ENCODE results near the gene CLEC2D. TPM values are rescaled to one million over a fixed set of nuclear protein-coding genes. Genes with fewer than 3 reads are reported as not detected.

Gene CLEC2D
- total RNA-seq, 1 experiment from 2014 or later = 32.6 TPM

DNA sequence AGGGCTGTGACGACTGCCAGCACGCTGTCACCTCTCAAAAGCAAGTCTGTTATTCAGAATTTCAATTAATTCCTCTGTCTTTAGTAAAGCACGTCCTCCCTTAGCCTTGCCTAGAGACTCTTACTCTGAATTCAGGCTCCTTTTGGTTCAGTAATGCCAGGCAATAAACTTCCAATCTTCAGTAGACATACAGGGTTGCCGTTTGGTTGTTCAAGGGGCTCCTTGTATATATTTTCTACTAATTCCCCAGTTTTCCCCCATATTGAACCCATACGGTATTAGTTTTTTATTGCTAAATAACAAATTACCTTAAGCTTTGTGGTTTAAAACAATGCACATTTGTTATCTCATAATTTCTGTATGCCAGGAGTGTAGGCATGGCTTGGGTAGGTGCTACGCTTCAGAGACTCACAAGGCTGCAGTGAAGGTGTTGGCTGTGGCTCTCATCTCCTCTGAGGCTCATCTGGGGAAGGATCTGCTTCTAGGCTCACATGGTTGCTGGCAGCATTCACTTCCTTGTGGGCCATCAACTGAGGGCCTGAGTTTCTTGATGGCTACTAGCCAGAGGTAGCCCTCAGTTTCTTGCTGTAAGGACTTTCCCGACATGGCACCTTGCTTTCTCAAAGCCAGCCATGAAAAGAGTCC is 70.7 kb downstream of the CLEC2D start:
- Histone ChIP-seq H3K27ac (no peak overlapping the region), H3K4me2 (no peak overlapping the region), H3K27me3 (ENCODE audit: insufficient read depth, low read depth) (no peaks in the 10 kb centered on the region), H3K4me1 (replicated peaks; ENCODE audit: insufficient read depth) (peaks cover 27% of the 10 kb centered on the region), H3F3A (ENCODE audit: insufficient read depth, low read depth) (no peaks in the 10 kb centered on the region), H3K79me2 (ENCODE audit: low read depth) (no peaks in the 10 kb centered on the region), H3K4me3 (no peak overlapping the region), H3K36me3 (ENCODE audit: low read depth) (no peaks in the 10 kb centered on the region), H2AFZ (no peak overlapping the region), H4K20me1 (ENCODE audit: insufficient read depth) (no peaks in the 10 kb centered on the region), H3K9me3 (ENCODE audit: insufficient read depth, low read depth) (no peaks in the 10 kb centered on the region), H3K9me2 (ENCODE audit: insufficient read depth) (no peaks in the 10 kb centered on the region)
- intact Hi-C loops (cut with micrococcal nuclease; ENCODE audit: unreplicated experiment) = no loop called here
- BruUV-seq (replicated peaks) = no TSS peak
- CTCF ChIA-PET = no interaction called here
- TF ChIP-seq EZH2 (IDR thresholded peaks at IDR 0.05; ENCODE audit: low read depth) = no peak
- TF ChIP-seq, protein P1, sequence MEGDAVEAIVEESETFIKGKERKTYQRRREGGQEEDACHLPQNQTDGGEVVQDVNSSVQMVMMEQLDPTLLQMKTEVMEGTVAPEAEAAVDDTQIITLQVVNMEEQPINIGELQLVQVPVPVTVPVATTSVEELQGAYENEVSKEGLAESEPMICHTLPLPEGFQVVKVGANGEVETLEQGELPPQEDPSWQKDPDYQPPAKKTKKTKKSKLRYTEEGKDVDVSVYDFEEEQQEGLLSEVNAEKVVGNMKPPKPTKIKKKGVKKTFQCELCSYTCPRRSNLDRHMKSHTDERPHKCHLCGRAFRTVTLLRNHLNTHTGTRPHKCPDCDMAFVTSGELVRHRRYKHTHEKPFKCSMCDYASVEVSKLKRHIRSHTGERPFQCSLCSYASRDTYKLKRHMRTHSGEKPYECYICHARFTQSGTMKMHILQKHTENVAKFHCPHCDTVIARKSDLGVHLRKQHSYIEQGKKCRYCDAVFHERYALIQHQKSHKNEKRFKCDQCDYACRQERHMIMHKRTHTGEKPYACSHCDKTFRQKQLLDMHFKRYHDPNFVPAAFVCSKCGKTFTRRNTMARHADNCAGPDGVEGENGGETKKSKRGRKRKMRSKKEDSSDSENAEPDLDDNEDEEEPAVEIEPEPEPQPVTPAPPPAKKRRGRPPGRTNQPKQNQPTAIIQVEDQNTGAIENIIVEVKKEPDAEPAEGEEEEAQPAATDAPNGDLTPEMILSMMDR (conservative IDR thresholded peaks at IDR 0.05) = no peak
- no peak for DNase-seq
- POLR2A ChIA-PET (ENCODE audit: unreplicated experiment) = no interaction called here

DNA sequence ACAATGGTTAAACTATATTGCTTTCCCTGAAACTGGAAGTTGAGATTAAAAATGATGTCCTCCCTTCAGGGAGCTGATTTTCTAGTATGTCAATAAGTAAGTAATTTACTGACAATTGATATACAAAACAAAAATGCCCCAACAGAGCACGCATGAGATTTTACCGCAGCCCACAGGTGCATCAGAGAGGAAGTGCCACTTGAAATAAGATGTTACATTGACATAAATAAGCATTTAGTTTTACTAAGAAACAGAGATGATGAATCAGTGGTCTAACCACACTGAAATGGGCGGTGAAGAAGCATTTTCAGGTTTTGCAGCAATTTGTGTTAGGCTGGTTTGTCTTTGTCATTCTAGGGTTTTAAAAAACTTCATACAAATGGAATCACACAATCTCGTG is 72.2 kb downstream of the CLEC2D start:
- H3K79me2 ChIP-seq (ENCODE audit: low read depth) = no peaks in the 10 kb centered on the region
- intact Hi-C loops (cut with micrococcal nuclease; ENCODE audit: unreplicated experiment) = loop anchor here (1.0 to 2.0 kb wide), 3 partner anchors 20 to 93 kb away; no protein-coding TSS in a partner anchor
- H3K9me3 ChIP-seq (ENCODE audit: insufficient read depth, low read depth) = no peaks in the 10 kb centered on the region
- TF ChIP-seq EZH2 (IDR thresholded peaks at IDR 0.05; ENCODE audit: low read depth) = no peak
- TF ChIP-seq, protein P1 (conservative IDR thresholded peaks at IDR 0.05) = no peak
- H3K9me2 ChIP-seq (ENCODE audit: insufficient read depth) = no peaks in the 10 kb centered on the region
- H3K4me1 ChIP-seq (replicated peaks; ENCODE audit: insufficient read depth) = peaks cover 27% of the 10 kb centered on the region
- H2AFZ ChIP-seq = 0 out of 2 replicates have a peak overlapping the region, but pooled peaks have one; percentile 35
- H3K4me2 ChIP-seq = no peak overlapping the region
- BruUV-seq (replicated peaks) = no TSS peak
- ChIA-PET CTCF (interaction anchor here (1.2 to 2.3 kb wide), 3 partner anchors 9 to 107 kb away, joined by 4 to 11 read pairs (median 8); no protein-coding TSS in a partner anchor), POLR2A (ENCODE audit: unreplicated experiment) (no interaction called here)
- no peaks in the 10 kb centered on the region for H3K27me3 ChIP-seq (ENCODE audit: insufficient read depth, low read depth)
- no peaks in the 10 kb centered on the region for H4K20me1 ChIP-seq (ENCODE audit: insufficient read depth)
- no peak overlapping the region for H3K27ac ChIP-seq
- DNase-seq = no peak
- no peaks in the 10 kb centered on the region for H3K36me3 ChIP-seq (ENCODE audit: low read depth)
- H3F3A ChIP-seq (ENCODE audit: insufficient read depth, low read depth) = no peaks in the 10 kb centered on the region
- no peak overlapping the region for H3K4me3 ChIP-seq

DNA sequence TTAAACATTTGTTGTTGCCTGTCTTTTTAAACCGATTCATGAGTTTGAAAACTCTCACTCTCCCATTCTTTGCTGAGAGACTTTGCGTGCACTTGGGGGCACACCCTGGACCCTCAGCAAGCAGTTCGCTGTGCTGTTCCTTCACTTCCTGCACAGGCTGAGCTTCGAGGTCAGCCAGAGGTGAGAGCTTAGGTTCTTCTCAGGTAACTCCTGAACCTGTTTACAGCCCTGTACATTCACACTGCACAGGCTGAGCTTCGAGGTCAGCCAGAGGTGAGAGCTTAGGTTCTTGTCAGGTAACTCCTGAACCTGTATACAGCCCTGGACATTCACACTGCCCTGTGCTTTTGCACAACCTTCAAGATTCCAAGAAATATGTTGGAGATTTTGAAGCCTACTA is 73.1 kb downstream of the CLEC2D start:
- intact Hi-C loops (cut with micrococcal nuclease; ENCODE audit: unreplicated experiment) = loop anchor here (1.0 to 2.0 kb wide), 3 partner anchors 21 to 94 kb away; no protein-coding TSS in a partner anchor
- TF ChIP-seq, protein P1 (conservative IDR thresholded peaks at IDR 0.05) = no peak
- TF ChIP-seq EZH2 (IDR thresholded peaks at IDR 0.05; ENCODE audit: low read depth) = no peak

More for the DNA sequence above, 73.1 kb downstream of the CLEC2D start:
- no peaks in the 10 kb centered on the region for H3K9me2 ChIP-seq (ENCODE audit: insufficient read depth)
- peak overlapping the region; percentile 59 for H2AFZ ChIP-seq
- no peaks in the 10 kb centered on the region for H3K79me2 ChIP-seq (ENCODE audit: low read depth)
- POLR2A ChIA-PET (ENCODE audit: unreplicated experiment) = interaction anchor here (0.6 to 1.1 kb wide), 6 partner anchors 56 to 831 kb away, joined by 3 to 7 read pairs (median 3); no protein-coding TSS in a partner anchor
- peak overlapping the region; percentile 42 for H3K4me2 ChIP-seq
- peak; percentile 49 to 55 for DNase-seq
- no peaks in the 10 kb centered on the region for H3K9me3 ChIP-seq (ENCODE audit: insufficient read depth, low read depth)
- H3F3A ChIP-seq (ENCODE audit: insufficient read depth, low read depth) = no peaks in the 10 kb centered on the region
- H4K20me1 ChIP-seq (ENCODE audit: insufficient read depth) = no peaks in the 10 kb centered on the region
- peaks cover 23% of the 10 kb centered on the region for H3K4me1 ChIP-seq (replicated peaks; ENCODE audit: insufficient read depth)
- no peaks in the 10 kb centered on the region for H3K27me3 ChIP-seq (ENCODE audit: insufficient read depth, low read depth)
- no TSS peak for BruUV-seq (replicated peaks)
- H3K4me3 ChIP-seq = no peak overlapping the region
- H3K36me3 ChIP-seq (ENCODE audit: low read depth) = no peaks in the 10 kb centered on the region
- CTCF ChIA-PET = interaction anchor here (0.6 to 2.3 kb wide), 20 partner anchors 8 to 1190 kb away, joined by 3 to 11 read pairs (median 4); partner anchors contain the start of gene CLEC2B
- peak overlapping the region; percentile 7; the same call in 1 of the 2 replicates for H3K27ac ChIP-seq

Data from PC-9 (cell line).